GM23338 (cell line): Measurements from ENCODE around the gene ST8SIA6. TPM values are rescaled to one million over a fixed set of nuclear protein-coding genes. Genes with fewer than 3 reads are reported as not detected.

Experiments
- ATAC-seq: fragments of 200-7000 bp; cut with Tn5 transposase; 3 replicates; pipeline ENCODE4 v1.9.1; 2020
- DNase-seq: peaks from one replicate; pipeline ENCODE4 v3.0.0-alpha.2; 2015; ENCODE audit warnings: low spot score
- H2AFZ ChIP-seq: fragments of 200-600 bp; sonication (generic); 2 replicates; pipeline ENCODE4 v1.8.0; 2016; ENCODE audit warnings: antibody characterized with exemption, mild to moderate bottlenecking, moderate library complexity
- H3F3A ChIP-seq: fragments of 200-600 bp; sonication (generic); replicated peaks from 2 replicates; pipeline ENCODE4 v1.8.0; 2017; ENCODE audit warnings: antibody characterized with exemption, mixed run types, low read depth
- H3K27ac ChIP-seq: fragments of 200-600 bp; sonication (generic); 2 replicates; pipeline ENCODE4 v1.6.1; 2016; ENCODE audit warnings: low read depth
- H3K27me3 ChIP-seq: fragments of 200-600 bp; sonication (generic); 2 replicates; pipeline ENCODE4 v1.8.0; 2016; ENCODE audit warnings: mild to moderate bottlenecking, mixed run types, moderate library complexity; ENCODE audit not compliant: insufficient read depth
- H3K36me3 ChIP-seq: fragments of 200-600 bp; sonication (generic); 2 replicates; pipeline ENCODE4 v1.8.0; 2016; ENCODE audit warnings: mild to moderate bottlenecking; ENCODE audit not compliant: insufficient read depth
- H3K4me1 ChIP-seq: fragments of 200-600 bp; sonication (generic); 2 replicates; pipeline ENCODE4 v1.8.0; 2016; ENCODE audit warnings: mild to moderate bottlenecking, moderate library complexity; ENCODE audit not compliant: insufficient read depth
- H3K4me2 ChIP-seq: fragments of 200-600 bp; sonication (generic); 2 replicates; pipeline ENCODE4 v1.7.1; 2017; ENCODE audit warnings: mixed run types
- H3K4me3 ChIP-seq: fragments of 200-600 bp; sonication (generic); 2 replicates; pipeline ENCODE4 v1.6.1; 2016; ENCODE audit warnings: mixed run types
- H3K79me2 ChIP-seq: fragments of 200-600 bp; sonication (generic); replicated peaks from 2 replicates; pipeline ENCODE4 v1.8.0; 2017; ENCODE audit warnings: mild to moderate bottlenecking; ENCODE audit not compliant: insufficient read depth
- H3K9me2 ChIP-seq: fragments of 200-600 bp; sonication (generic); 2 replicates; pipeline ENCODE4 v1.8.0; 2017; ENCODE audit not compliant: insufficient read depth
- H4K20me1 ChIP-seq: fragments of 200-600 bp; sonication (generic); replicated peaks from 2 replicates; pipeline ENCODE4 v1.8.0; 2017; ENCODE audit warnings: mild to moderate bottlenecking; ENCODE audit not compliant: insufficient read depth
- H3K27ac Mint-ChIP-seq: 2 replicates; pipeline ENCODE4 v1.8.0; 2020; ENCODE audit warnings: inconsistent platforms, mild to moderate bottlenecking, moderate library complexity, mixed read lengths
- H3K27me3 Mint-ChIP-seq: 3 replicates; pipeline ENCODE4 v1.8.0; 2022; ENCODE audit warnings: low read depth, mild to moderate bottlenecking, moderate library complexity, mixed read lengths, inconsistent platforms; ENCODE audit not compliant: insufficient read depth, poor library complexity
- H3K36me3 Mint-ChIP-seq: 3 replicates; pipeline ENCODE4 v1.8.0; 2021; ENCODE audit warnings: low read depth, mild to moderate bottlenecking, inconsistent platforms, moderate library complexity, mixed read lengths
- H3K4me1 Mint-ChIP-seq: 3 replicates; pipeline ENCODE4 v1.8.0; 2020; ENCODE audit warnings: mild to moderate bottlenecking, inconsistent platforms, mixed read lengths
- H3K4me3 Mint-ChIP-seq: 3 replicates; pipeline ENCODE4 v1.8.0; 2021; ENCODE audit warnings: moderate library complexity, mild to moderate bottlenecking, inconsistent platforms, mixed read lengths
- H3K9me3 Mint-ChIP-seq: 3 replicates; pipeline ENCODE4 v1.8.0; 2020; ENCODE audit warnings: moderate library complexity, mild to moderate bottlenecking, inconsistent platforms, mixed read lengths
- CREB1 ChIP-seq: fragments of 250-450 bp; sonication (Bioruptor Pico); IDR thresholded peaks from 2 replicates; pipeline ENCODE4 v1.5.0; 2020; ENCODE audit warnings: low read depth, mild to moderate bottlenecking, moderate library complexity
- CTCF ChIP-seq, 2 experiments: fragments of 200-600 bp in 1 of 2; sonication (generic) in 1 of 2; conservative IDR thresholded peaks; 2 replicates each; pipeline versions ENCODE4 v1.5.1 to v1.6.1; 2016 to 2017; ENCODE audit warnings: antibody characterized with exemption in 2 of 2, low read depth in 2 of 2, mild to moderate bottlenecking in 2 of 2, moderate library complexity in 1 of 2
- ETS1 ChIP-seq: IDR thresholded peaks from 2 replicates; pipeline ENCODE4 v1.6.1; 2016; ENCODE audit warnings: antibody characterized with exemption
- EZH2 ChIP-seq: fragments of 200-600 bp; sonication (generic); IDR thresholded peaks from one replicate; pipeline ENCODE4 v1.8.0; 2017; ENCODE audit warnings: antibody characterized with exemption, mild to moderate bottlenecking, low read depth; ENCODE audit not compliant: unreplicated experiment
- EZH2phosphoT487 ChIP-seq: fragments of 200-600 bp; sonication (generic); IDR thresholded peaks from one replicate; pipeline ENCODE4 v1.8.1; 2018; ENCODE audit warnings: antibody characterized with exemption; ENCODE audit not compliant: unreplicated experiment
- JUNB ChIP-seq: IDR thresholded peaks from one replicate; pipeline ENCODE4 v1.6.1; 2016; ENCODE audit warnings: antibody characterized with exemption; ENCODE audit not compliant: unreplicated experiment
- NANOG ChIP-seq: IDR thresholded peaks from 2 replicates; pipeline ENCODE4 v1.6.1; 2016; ENCODE audit warnings: antibody characterized with exemption, borderline replicate concordance
- POLR2AphosphoS5 ChIP-seq: IDR thresholded peaks from 2 replicates; pipeline ENCODE4 v1.6.1; 2016; ENCODE audit warnings: antibody characterized with exemption, low read depth
- STAT1 ChIP-seq: IDR thresholded peaks from one replicate; pipeline ENCODE4 v1.6.1; 2016; ENCODE audit warnings: antibody characterized with exemption; ENCODE audit not compliant: unreplicated experiment
- ZNF114 ChIP-seq: fragments of 250-450 bp; sonication (Bioruptor Pico); IDR thresholded peaks from 2 replicates; pipeline ENCODE4 v1.5.0; 2020; ENCODE audit warnings: mild to moderate bottlenecking, moderate library complexity
- ZNF331 ChIP-seq: fragments of 250-450 bp; sonication (Bioruptor Pico); IDR thresholded peaks from 2 replicates; pipeline ENCODE4 v1.5.0; 2020; ENCODE audit warnings: low read depth, mild to moderate bottlenecking, moderate library complexity
- ZNF462 ChIP-seq: fragments of 250-450 bp; sonication (Bioruptor Pico); IDR thresholded peaks from 2 replicates; pipeline ENCODE4 v1.5.0; 2020; ENCODE audit warnings: mild to moderate bottlenecking, moderate library complexity
- polyA plus RNA-seq: library from polyadenylated mRNA; unstranded; fragments of >200 nt; fragmentation: Nextera tagmentation; extraction: Ambion mirVana; gene quantifications from 2 replicates; pipeline ENCODE4 v1.2.1, GENCODE V29; 2016
- total RNA-seq: library from RNA; depleted of rRNA; stranded (reverse); fragments of >200 nt; shearing (Covaris generic); gene quantifications from 2 replicates; pipeline ENCODE4 v1.2.3, GENCODE V29; 2014

The ST8SIA6 gene
- total and polyA plus RNA-seq, 2 experiments from 2014 or later = 1.6 to 2.3 TPM

GRCh38 chr10:17435187-17435586 is 19.2 kb downstream of the ST8SIA6 start:
- Histone ChIP-seq H3K36me3 (no peaks in the 10 kb centered on the region), H3F3A (no peaks in the 10 kb centered on the region), H3K27ac (no peak overlapping the region), H3K4me3 (no peak overlapping the region), H3K4me1 (no peaks in the 10 kb centered on the region), H3K9me2 (no peaks in the 10 kb centered on the region), H3K4me2 (no peak overlapping the region), H4K20me1 (no peaks in the 10 kb centered on the region), H2AFZ (no peak overlapping the region), H3K79me2 (no peaks in the 10 kb centered on the region), H3K27me3 (no peaks in the 10 kb centered on the region)
- Mint-ChIP-seq H3K9me3 (peaks cover 2% of the 10 kb centered on the region; the same call in 1 of the 3 replicates), H3K27ac (no peak overlapping the region), H3K4me3 (no peak overlapping the region), H3K27me3 (peaks cover 6% of the 10 kb centered on the region), H3K36me3 (no peaks in the 10 kb centered on the region), H3K4me1 (peaks cover 5% of the 10 kb centered on the region; the same call in 1 of the 3 replicates)
- ATAC-seq (no peak), DNase-seq (no peak)
- no peak for TF ChIP-seq CREB1
- TF ChIP-seq ETS1 = no peak
- TF ChIP-seq POLR2AphosphoS5 = no peak
- no peak for TF ChIP-seq NANOG

GRCh38 chr10:17432723-17433122 is 21.7 kb downstream of the ST8SIA6 start:
- ATAC-seq (no peak), DNase-seq (no peak)
- H3K4me3 Mint-ChIP-seq = no peak overlapping the region
- no peaks in the 10 kb centered on the region for H3K36me3 Mint-ChIP-seq
- H3K4me1 ChIP-seq = peaks cover 9% of the 10 kb centered on the region
- H3K27ac Mint-ChIP-seq = no peak overlapping the region
- peaks cover 2% of the 10 kb centered on the region; the same call in 1 of the 3 replicates for H3K9me3 Mint-ChIP-seq
- H2AFZ ChIP-seq = no peak overlapping the region
- H3K4me3 ChIP-seq = no peak overlapping the region
- H3K27me3 ChIP-seq = no peaks in the 10 kb centered on the region
- no peaks in the 10 kb centered on the region for H3K79me2 ChIP-seq
- no peak overlapping the region for H3K4me2 ChIP-seq
- H3K9me2 ChIP-seq = no peaks in the 10 kb centered on the region
- H3K36me3 ChIP-seq = no peaks in the 10 kb centered on the region
- H3K27me3 Mint-ChIP-seq = peaks cover 2% of the 10 kb centered on the region
- H3F3A ChIP-seq = no peaks in the 10 kb centered on the region
- H3K27ac ChIP-seq = no peak overlapping the region
- no peaks in the 10 kb centered on the region for H4K20me1 ChIP-seq
- peaks cover 5% of the 10 kb centered on the region; the same call in 2 of the 3 replicates for H3K4me1 Mint-ChIP-seq
- TF ChIP-seq CTCF (conservative IDR thresholded peaks at IDR 0.05; ENCODE audit: low read depth in 2 of 2) = no peak
- TF ChIP-seq CREB1 = no peak
- TF ChIP-seq ZNF331 (CRISPR knock-in tag) = no peak
- no peak for TF ChIP-seq ZNF462 (CRISPR knock-in tag)
- no peak for TF ChIP-seq EZH2
- no peak for TF ChIP-seq STAT1
- TF ChIP-seq POLR2AphosphoS5 = no peak
- no peak for TF ChIP-seq NANOG
- TF ChIP-seq EZH2phosphoT487 = no peak
- TF ChIP-seq JUNB = no peak
- TF ChIP-seq ETS1 = no peak
- no peak for TF ChIP-seq ZNF114
